HEK293 (cell line): ENCODE measurements around the gene TAS1R3.
A peak's percentile ranks its signal among the peaks of the same experiment; 100 is the strongest.

Source experiments
- MEIS1 ChIP-seq: sonication (generic); formaldehyde crosslinking; IDR thresholded peaks from 2 replicates; pipeline ENCODE4 v1.8.1; 2022; ENCODE audit warnings: missing genetic modification reagents, mild to moderate bottlenecking, borderline replicate concordance
- PATZ1 ChIP-seq: fragments of 450-650 bp; formaldehyde crosslinking; IDR thresholded peaks from 2 replicates; pipeline ENCODE4 v1.5.1; 2016; ENCODE audit warnings: missing biosample characterization, missing genetic modification characterization
- PRDM2 ChIP-seq: fragments of 450-650 bp; formaldehyde crosslinking; IDR thresholded peaks from 2 replicates; pipeline ENCODE4 v1.5.1; 2016; ENCODE audit warnings: missing biosample characterization, missing genetic modification characterization, borderline replicate concordance
- PRDM6 ChIP-seq: fragments of 450-650 bp; formaldehyde crosslinking; IDR thresholded peaks from 2 replicates; pipeline ENCODE4 v1.5.1; 2017; ENCODE audit warnings: missing biosample characterization, missing genetic modification characterization
- SALL2 ChIP-seq: fragments of 450-650 bp; formaldehyde crosslinking; IDR thresholded peaks from 2 replicates; pipeline ENCODE4 v1.5.0; 2017; ENCODE audit warnings: missing biosample characterization, mild to moderate bottlenecking, missing genetic modification characterization, borderline replicate concordance
- SCRT1 ChIP-seq: fragments of 450-650 bp; formaldehyde crosslinking; IDR thresholded peaks from 2 replicates; pipeline ENCODE4 v1.5.1; 2016; ENCODE audit warnings: missing biosample characterization, missing genetic modification characterization, borderline replicate concordance
- ZBTB20 ChIP-seq: fragments of 450-650 bp; formaldehyde crosslinking; IDR thresholded peaks from 2 replicates; pipeline ENCODE4 v1.5.1; 2016; ENCODE audit warnings: missing biosample characterization, missing genetic modification characterization
- ZBTB48 ChIP-seq: fragments of 450-650 bp; formaldehyde crosslinking; IDR thresholded peaks from 2 replicates; pipeline ENCODE4 v1.5.1; 2016; ENCODE audit warnings: missing biosample characterization, missing genetic modification characterization
- ZBTB6 ChIP-seq: fragments of 450-650 bp; formaldehyde crosslinking; IDR thresholded peaks from 2 replicates; pipeline ENCODE4 v1.5.1; 2017; ENCODE audit warnings: missing biosample characterization, missing genetic modification characterization
- ZFP3 ChIP-seq: fragments of 450-650 bp; formaldehyde crosslinking; IDR thresholded peaks from 2 replicates; pipeline ENCODE4 v1.5.1; 2016; ENCODE audit warnings: low read depth, missing biosample characterization, missing genetic modification characterization
- ZIC2 ChIP-seq: fragments of 450-650 bp; formaldehyde crosslinking; IDR thresholded peaks from 2 replicates; pipeline ENCODE4 v1.5.1; 2016; ENCODE audit warnings: missing biosample characterization, missing genetic modification characterization
- ZNF184 ChIP-seq: fragments of 450-650 bp; IDR thresholded peaks from 2 replicates; pipeline ENCODE4 v1.5.1; 2018; ENCODE audit warnings: missing biosample characterization, mild to moderate bottlenecking, missing genetic modification characterization
- ZNF248 ChIP-seq: fragments of 450-650 bp; formaldehyde crosslinking; IDR thresholded peaks from 2 replicates; pipeline ENCODE4 v1.5.1; 2017; ENCODE audit warnings: missing biosample characterization, missing genetic modification characterization
- ZNF26 ChIP-seq: fragments of 450-650 bp; formaldehyde crosslinking; IDR thresholded peaks from 2 replicates; pipeline ENCODE4 v1.5.1; 2016; ENCODE audit warnings: missing biosample characterization, missing genetic modification characterization
- ZNF350 ChIP-seq: fragments of 450-650 bp; formaldehyde crosslinking; IDR thresholded peaks from 2 replicates; pipeline ENCODE4 v1.5.0; 2017; ENCODE audit warnings: missing biosample characterization, mild to moderate bottlenecking, missing genetic modification characterization
- ZNF416 ChIP-seq: fragments of 450-650 bp; formaldehyde crosslinking; IDR thresholded peaks from 2 replicates; pipeline ENCODE4 v1.5.1; 2016; ENCODE audit warnings: missing biosample characterization, missing genetic modification characterization
- ZNF521 ChIP-seq: fragments of 450-650 bp; formaldehyde crosslinking; IDR thresholded peaks from 2 replicates; pipeline ENCODE4 v1.5.1; 2017; ENCODE audit warnings: missing biosample characterization, mild to moderate bottlenecking, missing genetic modification characterization
- ZNF530 ChIP-seq: fragments of 450-650 bp; formaldehyde crosslinking; IDR thresholded peaks from 2 replicates; pipeline ENCODE4 v1.5.1; 2016; ENCODE audit warnings: low read depth, missing biosample characterization, missing genetic modification characterization
- ZNF596 ChIP-seq: fragments of 450-650 bp; IDR thresholded peaks from 2 replicates; pipeline ENCODE4 v1.5.0; 2018; ENCODE audit warnings: missing biosample characterization, mild to moderate bottlenecking, missing genetic modification characterization, moderate library complexity
- ZNF621 ChIP-seq: fragments of 450-650 bp; formaldehyde crosslinking; IDR thresholded peaks from 2 replicates; pipeline ENCODE4 v1.5.1; 2017; ENCODE audit warnings: missing biosample characterization, missing genetic modification characterization
- ZNF677 ChIP-seq: fragments of 450-650 bp; IDR thresholded peaks from 2 replicates; pipeline ENCODE4 v1.5.0; 2018; ENCODE audit warnings: missing biosample characterization, mild to moderate bottlenecking, missing genetic modification characterization, moderate library complexity
- ZNF785 ChIP-seq: fragments of 450-650 bp; formaldehyde crosslinking; IDR thresholded peaks from 2 replicates; pipeline ENCODE4 v1.5.1; 2016; ENCODE audit warnings: missing biosample characterization, missing genetic modification characterization
- ZSCAN23 ChIP-seq: fragments of 450-650 bp; formaldehyde crosslinking; IDR thresholded peaks from 2 replicates; pipeline ENCODE4 v1.5.1; 2016; ENCODE audit warnings: missing biosample characterization, missing genetic modification characterization

Gene TAS1R3

GRCh38 chr1:1307923-1308755 is 22.9 kb upstream of the TAS1R3 start, which contains the start of the genes ACAP3 and PUSL1 (continued):
- TF ChIP-seq ZNF677 (no peak), ZNF350 (tag by site-specific recombination) (no peak), ZNF530 (tag by site-specific recombination) (no peak), ZNF248 (tag by site-specific recombination) (no peak), ZBTB6 (tag by site-specific recombination) (0 out of 2 replicates have a peak, but pooled peaks have one; percentile 29), ZIC2 (peak; percentile 78; the same call in 1 of the 2 replicates), ZNF596 (tag by site-specific recombination) (no peak), ZNF184 (tag by site-specific recombination) (0 out of 2 replicates have a peak, but pooled peaks have one; percentile 34), PATZ1 (tag by site-specific recombination) (peak; percentile 99), ZNF621 (tag by site-specific recombination) (no peak), PRDM6 (tag by site-specific recombination) (no peak), SALL2 (no peak; the same call in 1 of the 2 replicates), ZNF416 (no peak), PRDM2 (no peak), ZNF26 (tag by site-specific recombination) (no peak), ZFP3 (tag by site-specific recombination) (no peak), ZBTB20 (tag by site-specific recombination) (peak; percentile 48; the same call in 1 of the 2 replicates), MEIS1 (CRISPR knock-in tag) (no peak), ZNF785 (tag by site-specific recombination) (peak; percentile 60; the same call in 1 of the 2 replicates), ZNF521 (tag by site-specific recombination) (no peak), ZBTB48 (tag by site-specific recombination) (peak; percentile 100), SCRT1 (tag by site-specific recombination) (no peak), ZSCAN23 (peak; percentile 59; the same call in 1 of the 2 replicates)
